22Rv1 (cell line): ENCODE measurements around the gene TAF6.

Source experiments
- ZFX ChIP-seq: fragments of 450-650 bp; IDR thresholded peaks from 2 replicates; pipeline ENCODE4 v1.6.1; 2017; ENCODE audit warnings: antibody characterized with exemption, borderline replicate concordance
- TF ChIP-seq, protein P1 (sequence below): fragments of 450-650 bp; IDR thresholded peaks from 2 replicates; pipeline ENCODE4 v1.5.1; 2017; ENCODE audit warnings: mild to moderate bottlenecking

DNA sequence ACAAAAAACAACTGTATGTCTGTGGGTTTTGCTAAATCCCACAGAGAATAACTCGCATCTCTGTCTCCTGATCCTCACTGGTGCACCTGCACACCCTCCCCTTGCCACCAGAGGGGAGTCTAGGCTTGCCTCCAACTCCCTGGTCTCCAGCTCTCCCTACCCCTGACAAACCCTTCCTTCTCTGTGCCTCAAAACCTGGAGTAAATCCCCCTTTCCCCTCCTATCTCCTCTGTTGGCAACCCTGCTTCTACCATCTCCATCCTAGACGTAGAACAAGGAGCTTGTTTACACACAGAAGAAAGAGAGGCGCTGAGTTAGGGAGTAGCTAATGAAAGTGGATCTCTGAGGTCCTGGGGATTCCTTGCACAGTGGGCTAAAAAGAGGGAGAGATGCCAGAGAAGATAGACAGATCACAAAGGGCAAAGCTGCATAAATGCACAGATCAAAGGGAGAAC is 13.6 kb upstream of the TAF6 start:
- TF ChIP-seq, protein P1, sequence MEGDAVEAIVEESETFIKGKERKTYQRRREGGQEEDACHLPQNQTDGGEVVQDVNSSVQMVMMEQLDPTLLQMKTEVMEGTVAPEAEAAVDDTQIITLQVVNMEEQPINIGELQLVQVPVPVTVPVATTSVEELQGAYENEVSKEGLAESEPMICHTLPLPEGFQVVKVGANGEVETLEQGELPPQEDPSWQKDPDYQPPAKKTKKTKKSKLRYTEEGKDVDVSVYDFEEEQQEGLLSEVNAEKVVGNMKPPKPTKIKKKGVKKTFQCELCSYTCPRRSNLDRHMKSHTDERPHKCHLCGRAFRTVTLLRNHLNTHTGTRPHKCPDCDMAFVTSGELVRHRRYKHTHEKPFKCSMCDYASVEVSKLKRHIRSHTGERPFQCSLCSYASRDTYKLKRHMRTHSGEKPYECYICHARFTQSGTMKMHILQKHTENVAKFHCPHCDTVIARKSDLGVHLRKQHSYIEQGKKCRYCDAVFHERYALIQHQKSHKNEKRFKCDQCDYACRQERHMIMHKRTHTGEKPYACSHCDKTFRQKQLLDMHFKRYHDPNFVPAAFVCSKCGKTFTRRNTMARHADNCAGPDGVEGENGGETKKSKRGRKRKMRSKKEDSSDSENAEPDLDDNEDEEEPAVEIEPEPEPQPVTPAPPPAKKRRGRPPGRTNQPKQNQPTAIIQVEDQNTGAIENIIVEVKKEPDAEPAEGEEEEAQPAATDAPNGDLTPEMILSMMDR: peak; percentile 96
- no peak for TF ChIP-seq ZFX
